Activated T-helper 1 cell treated with Interleukin-2 at 50 U/mL for 16 hours (primary cell): ENCODE measurements around the gene DEAF1.
"Not testable (repeated sequence)": the region's sequence is repeated elsewhere in the genome, so short reads cannot be mapped to it uniquely, and the experiment has no call there.

Experiments used
- DNase-seq: peaks from one replicate; pipeline ENCODE4 v3.0.0-alpha.2; 2020; ENCODE audit warnings: low read depth

Gene DEAF1

DNA sequence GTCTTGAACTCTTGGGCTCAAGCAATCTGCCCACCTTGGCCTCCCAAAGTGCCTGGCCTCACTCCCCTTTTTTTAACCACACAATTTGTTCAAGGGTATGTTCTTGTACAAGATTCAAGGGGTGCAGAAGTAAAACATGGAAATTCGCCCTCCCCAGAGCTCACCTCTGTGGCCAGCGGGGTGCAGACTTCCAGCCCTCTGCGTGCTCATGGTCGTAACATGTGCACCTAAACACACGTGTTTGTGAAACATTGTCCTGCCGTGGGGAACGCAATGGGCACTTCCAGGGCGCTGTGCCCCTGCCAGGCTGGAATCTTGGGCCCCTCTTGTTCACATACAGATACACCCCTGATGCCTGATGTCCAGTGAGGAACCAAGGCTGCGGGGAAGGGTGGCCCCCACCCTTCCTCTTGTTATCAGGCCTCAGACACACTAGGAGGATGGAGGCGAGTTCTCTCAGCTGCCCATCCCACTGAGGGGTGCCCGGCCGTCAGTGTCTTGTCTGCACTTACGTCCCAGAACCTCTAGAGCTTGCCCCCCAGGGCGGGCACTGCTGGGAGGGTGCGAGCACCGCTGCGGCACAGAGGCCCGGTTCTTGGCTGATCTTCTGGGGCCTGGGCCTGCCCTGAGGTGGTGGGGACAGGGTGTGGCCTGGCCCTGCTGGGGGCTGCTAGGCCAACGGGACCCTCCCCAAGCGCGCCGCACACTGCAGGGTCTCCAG is 6.9 kb upstream of the DEAF1 start:
- no peak for DNase-seq

DNA sequence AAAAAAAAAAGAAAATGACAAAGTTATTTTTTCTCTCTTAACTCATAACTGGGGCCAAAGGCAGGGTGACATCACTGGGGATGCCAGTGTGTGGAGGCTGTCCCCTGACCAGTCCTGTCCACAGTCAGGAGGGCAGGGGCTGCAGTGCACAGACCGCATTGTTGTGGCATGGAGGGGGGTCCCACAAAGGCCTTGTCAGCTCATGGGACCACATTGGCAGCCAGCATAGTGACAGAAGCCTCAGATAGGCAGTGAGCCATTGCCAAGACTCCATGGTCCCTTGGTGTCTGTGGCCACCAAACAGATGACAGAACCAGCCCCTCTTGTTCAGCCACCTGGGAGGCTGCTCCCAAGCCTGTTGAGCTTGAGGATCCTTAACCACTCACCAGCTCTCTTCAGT is 4.7 kb upstream of the DEAF1 start:
- DNase-seq = no peak

DNA sequence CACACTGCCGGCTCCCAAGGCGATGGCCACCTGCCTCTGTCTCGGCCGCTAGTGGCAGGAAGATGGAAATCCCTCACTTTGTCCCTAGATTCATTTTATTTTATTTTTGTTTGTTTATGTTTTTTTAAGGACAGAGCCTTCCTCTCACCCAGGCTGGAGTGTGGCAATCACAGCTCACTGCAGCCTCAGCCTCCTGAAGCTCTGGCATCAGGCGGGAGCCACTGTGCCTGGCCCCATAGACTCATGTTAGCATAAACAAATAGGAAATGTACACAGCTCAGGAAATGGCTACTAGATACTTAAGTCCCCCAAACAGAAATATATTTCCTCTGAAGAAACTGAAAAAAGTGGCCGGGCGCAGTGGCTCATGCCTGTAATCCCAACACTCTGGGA is 4.1 kb upstream of the DEAF1 start:
- DNase-seq = no peak

DNA sequence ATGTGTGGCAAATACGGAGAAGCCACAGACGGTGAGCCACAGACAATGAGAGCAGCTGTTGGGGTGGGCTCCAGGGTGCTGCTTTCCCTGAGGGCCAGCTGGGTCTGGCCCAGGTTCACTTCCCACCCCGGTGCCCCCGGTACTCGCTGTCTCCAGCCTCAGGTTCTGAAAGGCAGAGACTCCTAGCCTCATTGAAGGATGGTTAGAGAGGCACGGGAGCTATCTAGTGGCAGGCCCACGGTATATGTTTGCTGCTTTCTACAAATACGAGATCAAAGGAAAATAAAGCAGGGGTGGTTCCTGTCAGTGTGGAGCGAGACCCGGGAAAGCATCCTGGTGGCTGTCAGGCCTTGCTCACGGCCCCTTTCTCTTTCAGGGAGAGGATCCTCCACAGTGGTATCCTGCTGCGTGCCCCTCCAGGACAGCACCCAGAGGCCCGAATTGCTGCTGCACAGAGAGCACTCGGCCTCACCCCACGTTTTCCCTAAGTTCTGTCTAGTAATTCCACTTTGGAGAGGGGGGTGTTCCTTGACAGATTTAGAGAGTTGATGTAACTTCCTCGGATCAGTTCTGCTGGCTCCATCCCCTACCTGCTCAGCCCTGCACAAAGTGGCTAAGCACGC is 3.6 kb upstream of the DEAF1 start:
- DNase-seq = no peak

DNA sequence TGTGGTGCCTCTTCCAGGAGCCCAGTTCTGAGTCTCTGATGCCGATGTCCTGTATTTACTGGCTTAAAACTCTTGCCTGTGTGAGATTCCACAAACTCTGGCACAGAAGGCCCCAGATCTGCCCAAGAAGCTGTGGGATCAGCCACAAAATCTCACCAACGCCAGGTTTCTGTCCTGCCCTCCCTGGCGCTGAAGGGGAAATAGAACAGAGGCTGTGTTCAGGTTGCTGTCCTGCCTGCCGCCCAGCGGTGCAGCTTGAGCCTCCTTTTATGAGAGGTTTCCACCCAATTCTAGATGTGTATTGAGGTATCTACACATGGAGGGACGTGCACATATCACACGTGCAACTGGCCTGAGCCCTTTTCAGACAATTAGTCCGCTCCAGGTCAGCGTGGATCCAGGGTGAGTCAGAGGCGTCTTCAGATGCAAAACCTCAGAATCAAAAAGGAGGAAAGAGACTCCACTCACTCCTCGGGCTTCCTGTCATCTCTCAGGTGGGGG is 2.8 kb upstream of the DEAF1 start:
- no peak for DNase-seq

DNA sequence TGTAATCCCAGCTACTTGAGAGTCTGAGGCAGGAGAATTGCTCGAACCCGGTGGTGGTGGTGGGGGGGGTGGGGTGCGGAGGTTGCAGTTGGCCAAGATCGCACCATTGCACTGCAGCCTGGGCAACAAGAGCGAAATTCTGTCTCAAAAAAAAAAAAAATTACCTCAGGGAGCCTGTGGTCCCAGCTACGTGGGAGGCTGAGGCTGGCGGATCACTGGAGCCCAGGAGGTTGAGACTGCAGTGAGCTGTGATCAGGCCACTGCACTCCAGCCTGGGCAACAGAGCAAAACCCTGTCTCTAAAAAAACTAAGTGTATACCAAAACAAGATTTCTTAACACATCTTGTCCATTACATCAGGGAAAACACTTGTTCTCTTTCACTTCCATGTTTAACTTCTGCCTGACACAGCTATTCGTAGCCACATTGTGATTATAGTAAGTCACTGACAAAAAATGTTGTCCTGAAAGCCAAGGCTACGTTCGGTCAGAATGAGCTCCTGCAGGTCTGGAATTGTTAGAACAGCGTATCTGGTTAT is 2.0 kb upstream of the DEAF1 start:
- DNase-seq = no peak

DNA sequence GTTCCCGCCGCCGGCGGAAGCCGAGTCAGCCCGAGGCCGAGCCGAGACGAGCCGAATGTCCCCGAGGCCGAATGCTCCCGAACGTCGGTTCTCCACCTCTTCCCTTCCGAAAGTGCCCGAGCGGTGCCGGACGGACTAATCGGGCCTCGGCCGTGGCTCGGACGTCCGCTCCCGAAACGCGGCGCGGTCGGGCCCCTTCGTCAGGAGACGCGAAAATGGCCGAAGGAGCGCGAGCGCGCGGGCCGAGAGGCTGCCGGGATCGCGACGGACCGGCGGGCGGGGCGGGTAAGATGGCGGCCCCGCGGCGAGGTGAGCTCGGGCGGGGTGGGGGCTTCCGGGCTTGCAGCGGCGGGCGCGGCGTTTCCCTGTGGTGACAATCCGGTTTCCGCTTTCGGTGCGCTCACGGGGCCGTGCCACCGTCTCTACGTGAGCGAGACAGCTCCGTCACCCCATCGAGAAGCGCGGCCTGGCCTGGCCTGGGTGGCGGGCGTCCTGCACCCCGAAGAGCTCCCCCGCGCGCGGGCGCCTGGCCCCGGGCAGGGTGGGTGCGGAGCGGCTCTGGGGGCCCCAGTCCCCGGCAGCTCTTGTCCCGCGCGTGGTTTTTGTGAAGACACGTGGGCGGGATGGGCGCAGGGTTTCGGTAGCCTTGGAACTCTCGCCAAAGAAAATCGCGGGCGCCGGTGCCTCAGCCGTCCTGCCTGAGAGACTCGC is 671 bp upstream of the DEAF1 start, which contains the start of gene TMEM80:
Gene TMEM80 (plus strand): TSS at position 279 of the 711 bp plus-strand sequence. CDS start 12 bp downstream, at position 291.
- peak; percentile 96 for DNase-seq

DNA sequence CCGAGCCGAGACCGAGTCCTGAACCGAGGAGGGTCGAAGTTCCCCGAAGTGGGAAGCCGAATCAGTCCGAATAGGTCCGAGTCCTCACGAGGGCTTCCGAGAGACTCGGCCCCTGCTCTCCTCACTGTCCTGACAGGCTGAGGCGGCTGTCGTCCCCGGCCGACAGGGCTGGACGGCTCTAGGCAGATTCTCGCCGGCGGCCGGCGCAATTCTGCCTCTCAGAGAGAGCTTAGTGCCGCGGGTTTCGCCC is 191 bp upstream of the DEAF1 start:
- no peak for DNase-seq

DNA sequence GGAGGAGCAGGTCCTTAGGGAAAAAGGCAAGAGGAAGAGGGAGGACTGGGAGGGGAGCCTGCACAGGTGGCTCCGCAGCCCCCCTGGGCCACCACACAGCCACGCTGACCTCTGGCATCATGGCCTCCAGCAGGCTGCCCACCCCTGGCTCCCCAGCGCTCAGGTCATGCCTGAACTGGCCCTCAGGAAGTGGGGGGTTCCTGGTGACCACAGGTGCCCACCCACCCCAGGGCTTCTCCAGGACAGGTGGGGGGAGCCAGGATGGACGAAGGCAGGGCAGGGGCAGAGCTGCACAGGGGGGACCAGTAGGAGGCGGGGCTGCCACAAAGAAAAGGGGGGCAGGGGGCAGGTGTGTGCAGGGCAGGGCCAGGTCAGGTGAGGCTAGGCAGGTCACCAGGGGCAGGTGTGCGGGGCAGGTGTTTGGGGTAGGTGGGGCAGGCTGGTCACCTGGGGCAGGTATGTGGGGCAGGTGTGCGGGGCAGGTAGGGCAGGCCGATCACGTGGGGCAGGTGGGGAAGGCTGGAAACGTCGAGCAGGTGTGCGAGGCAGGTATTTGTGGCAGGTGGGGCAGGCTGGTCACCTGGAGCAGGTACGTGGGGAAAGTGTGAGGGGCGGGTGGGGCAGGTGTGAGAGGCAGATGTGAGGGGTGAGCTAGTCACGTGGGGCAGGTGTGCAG is 997 bp downstream of the DEAF1 start:
- no peak for DNase-seq

DNA sequence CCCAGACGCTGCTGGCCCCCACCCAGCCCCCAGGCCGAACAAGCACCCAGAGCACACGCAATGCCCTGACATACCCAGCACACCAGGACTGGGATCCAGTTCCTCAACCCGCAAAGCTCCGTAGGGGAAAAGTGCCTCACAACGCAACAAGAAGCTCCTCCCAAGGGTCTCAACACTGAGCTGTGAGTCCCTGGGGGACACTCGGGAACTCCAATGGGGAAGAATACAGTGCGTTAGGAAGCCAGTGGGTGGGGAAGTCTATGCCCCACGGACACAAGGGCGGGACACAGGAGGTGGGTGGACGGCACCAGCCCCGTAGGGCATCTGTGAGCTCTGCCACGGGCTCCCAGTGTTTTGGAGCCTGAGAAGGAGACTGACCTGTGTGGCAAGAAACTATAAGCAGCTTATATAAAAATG is 1.6 kb downstream of the DEAF1 start:
- no peak for DNase-seq

DNA sequence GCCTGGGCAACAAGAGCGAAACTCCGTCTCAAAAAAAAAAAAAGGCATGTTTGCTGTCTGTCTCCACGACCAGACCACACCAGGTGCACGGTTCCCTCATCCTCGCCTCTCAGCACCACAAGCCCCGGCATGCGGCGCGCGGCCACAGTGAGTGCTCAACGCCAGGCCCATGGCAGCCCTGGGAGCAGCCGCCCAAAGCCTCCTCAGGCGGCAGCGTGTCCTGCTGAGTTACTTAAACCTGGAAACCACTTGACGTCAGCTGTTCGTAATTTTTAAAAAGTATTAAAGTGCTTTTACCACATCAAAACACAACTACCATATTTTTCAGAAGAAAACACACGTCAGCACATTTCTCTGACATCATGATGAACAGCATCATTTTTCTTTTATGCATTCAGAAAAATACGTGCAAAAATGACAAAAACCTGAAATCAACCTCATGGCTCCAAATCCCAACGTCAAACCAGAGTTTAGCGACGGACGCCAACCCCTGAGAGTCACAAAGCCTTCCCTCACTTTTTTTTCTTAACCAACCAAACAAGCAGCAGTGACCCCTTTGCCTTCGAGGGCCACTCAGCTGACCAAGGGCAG is 2.1 kb downstream of the DEAF1 start:
- no peak for DNase-seq

DNA sequence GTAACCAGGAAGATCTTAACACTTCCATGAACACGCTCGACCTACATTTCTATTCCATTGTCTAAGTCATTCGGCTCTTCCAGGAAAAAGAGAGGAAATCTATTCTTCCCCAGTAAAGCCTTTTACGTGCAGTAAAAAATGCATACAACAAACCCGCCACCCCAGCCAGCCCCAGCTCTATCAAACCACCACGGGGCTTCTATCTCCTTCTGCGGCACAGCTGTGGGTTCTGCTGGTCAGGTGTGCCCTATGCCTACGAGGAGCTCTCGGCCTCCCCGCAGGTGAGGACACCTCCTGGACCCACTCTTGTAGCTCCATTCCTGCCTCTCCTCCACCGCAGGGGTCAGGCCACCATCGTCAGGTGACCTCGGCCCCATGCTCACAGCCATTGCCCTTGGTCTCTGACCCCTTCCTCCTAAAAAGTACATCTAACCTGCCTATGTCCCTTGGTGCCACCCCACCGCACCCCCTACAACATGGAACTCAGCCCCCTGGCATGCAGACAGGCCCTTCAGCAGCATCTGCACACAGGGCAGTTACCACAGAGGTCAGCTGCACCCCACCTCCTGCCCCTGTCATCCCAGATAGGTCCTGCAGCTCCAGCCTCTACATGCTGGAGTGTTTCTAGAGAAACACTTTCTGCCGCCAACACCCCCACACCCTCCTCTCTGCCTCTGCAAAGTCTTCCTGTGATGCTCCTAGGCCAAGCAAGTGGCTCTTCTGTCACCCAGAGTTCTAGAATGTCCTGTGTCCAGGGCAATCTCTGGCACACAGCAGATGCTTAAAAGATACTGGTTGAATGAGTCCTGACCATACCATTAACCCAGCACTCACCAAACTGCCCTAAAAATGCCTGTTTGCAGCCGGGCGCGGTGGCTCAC is 3.1 kb downstream of the DEAF1 start:
- DNase-seq = no peak

DNA sequence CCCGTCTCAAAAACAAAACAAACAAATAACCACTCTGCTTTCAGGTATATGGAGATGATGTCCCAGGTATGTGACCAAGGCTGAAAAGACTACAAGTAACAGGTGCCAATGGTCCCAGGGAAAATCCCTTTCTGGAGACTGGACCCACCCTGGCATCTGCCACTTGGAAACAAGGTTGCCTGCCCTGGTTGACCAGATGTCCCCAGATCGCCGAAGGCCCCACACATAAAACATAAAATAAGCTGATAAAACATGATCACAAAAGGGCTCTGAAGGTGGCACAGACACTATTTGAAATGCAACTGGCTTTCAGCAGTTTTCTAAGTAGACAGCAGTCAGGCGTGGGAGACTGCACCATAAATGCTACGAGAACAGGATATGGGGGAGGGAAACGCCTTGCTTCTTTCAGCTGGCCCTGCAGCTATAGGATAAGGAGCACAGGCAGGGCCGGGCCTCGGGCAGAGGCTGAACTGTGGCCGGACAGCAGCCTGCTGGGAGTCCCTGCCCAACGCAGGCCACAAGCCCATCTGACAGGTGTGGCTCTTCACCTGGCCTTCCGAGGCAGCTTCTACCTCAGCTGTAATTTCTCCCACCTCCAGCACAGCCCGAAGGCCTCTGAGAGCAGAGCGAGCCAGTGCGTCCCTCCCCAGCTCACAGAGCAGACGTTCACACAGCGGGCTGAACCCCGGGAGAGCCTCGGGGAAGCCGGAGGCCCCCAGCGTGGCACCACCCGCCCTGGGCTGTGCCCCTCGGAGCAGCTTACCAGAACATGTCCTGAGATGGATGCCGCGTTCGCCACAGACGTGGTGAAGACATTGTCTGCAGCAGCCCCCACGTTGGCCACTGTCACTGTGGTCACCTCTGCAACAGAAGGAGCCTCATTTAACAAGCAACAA is 4.0 kb downstream of the DEAF1 start:
- no peak for DNase-seq

DNA sequence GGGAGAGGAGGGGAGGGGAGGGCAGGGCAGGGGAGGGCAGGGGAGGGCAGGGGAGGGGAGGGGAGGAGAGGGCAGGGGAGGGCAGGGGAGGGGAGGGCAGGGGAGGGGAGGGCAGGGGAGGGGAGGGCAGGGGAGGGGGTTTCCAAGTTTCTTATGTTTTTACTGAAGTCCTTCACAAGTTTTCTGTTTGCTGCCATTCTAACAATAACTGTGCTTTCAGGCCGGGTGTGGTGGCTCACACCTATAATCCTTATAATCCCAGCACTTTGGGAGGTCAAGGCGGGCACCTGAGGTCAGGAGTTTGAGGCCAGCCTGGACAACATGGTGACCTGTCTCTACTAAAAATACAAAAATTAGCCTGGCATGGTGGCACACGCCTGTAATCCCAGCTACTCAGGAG is 4.8 kb downstream of the DEAF1 start:
- DNase-seq = not testable (repeated sequence)

DNA sequence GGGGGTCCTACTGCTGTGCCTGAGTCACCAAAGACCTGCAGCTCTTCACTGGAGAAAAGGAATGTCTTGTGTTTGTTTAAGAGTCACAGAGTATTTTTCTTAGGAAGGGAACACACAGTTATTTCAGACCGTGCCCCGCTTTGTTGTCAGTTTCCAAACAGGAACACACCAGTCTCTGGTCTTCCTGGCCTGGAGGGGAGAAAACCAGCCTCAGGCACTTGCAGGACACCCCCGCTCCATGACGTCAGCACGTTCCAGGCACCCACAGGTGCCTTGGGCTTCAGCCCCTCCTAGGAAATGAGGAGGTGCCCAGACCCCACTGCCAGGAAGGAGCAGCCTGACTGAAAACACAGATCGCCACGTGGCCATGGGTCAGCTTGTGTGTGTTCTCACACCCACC is 5.4 kb downstream of the DEAF1 start:
- DNase-seq = no peak

DNA sequence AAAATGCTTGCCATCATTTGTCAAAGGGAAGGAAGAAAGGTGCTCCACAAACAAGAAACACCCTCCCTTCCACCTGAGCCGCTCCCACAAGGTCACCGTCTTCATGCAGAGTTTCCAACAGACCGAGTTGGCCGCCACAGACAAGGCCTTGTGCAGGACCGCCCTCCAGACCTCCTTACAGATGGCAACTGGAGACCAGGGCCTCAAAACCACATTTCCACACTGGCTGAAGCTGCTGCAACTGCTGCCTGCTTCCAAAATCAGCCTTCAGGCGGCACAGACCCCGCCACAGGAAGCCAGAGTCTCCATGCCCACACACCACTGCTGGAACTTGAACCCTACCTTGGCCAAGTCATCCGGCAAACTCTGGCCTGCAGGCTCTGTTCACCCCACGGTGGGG is 6.3 kb downstream of the DEAF1 start:
- DNase-seq = no peak

DNA sequence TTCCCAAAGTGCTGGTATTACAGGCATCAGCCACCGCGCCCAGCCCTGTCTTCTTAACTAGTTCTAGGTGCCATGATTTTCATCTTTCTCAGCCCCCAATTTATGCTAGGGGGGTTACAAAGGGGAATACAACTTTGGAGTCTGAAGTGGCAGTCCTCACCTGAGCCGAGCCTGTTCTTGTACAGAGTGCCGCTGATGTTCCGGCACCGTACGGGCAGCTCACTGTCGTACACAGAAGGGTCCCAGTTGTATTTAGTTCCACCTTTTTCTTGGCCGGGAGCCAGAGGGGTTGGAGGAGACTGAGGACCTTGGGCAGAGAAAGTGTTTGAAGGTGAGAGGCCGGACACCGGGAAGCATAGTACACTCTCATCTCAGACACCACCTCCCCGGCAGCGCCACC is 7.3 kb downstream of the DEAF1 start:
- no peak for DNase-seq

DNA sequence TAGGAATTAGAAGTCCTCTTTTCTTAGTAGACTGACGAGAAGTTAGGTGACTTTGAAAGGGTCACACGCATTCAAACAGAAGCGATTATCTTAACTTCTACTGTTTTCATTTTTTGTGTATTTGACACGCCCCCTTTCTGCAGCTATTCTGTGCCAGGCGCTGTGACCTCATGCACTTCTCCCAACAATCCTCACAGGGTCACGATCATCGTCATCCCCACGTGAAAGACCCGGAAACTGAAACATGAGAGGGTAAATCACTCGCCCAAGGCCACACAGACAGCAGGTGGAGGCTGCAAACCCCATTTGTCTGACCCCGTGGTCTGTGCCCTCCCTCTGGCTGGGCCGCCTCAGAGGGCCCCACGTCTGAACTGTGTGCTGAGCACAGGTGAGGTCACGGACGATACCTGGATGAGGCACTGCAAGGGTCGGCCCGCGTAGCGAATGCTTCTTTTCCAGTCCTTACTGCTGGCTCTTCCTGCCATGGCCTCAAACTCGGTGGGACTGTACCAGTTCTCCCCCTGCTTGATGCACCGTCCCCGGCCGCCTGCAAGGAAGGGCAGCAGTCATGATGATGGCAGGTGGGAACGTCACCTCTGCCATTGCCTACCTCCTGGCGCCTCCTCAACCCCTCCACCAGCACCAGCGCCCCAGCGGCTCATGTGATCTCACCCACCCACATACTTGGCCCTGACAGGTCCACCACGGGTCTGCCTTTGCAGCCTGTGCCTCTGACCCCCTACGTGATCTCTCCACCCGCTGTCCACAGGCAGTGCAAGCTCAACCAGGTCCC is 8.4 kb downstream of the DEAF1 start:
- DNase-seq = no peak

DNA sequence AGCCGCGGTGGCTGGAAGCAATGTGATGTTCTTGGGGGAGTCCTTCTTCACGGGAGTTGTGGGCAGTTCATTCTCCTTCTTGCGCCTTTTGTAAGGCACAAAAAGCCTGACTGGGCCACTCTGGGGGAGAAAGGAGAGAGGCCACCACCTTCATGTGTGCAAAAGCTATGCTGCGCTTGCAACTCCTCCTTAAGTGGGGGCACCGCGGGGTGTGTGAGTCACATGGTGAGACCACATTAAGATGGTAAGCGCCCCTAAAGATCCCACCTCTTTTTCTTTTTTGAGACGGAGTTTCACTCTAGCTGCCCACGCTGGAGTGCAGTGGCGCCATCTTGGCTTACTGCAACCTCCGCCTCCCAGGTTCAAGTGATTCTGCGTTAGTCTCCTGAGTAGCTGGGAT is 14.1 kb downstream of the DEAF1 start:
- no peak for DNase-seq
